HUES6 (cell line): ENCODE data around the gene GLTPD2.
A peak's percentile ranks its signal among the peaks of the same experiment; 100 is the strongest.

Source experiments
- H3K27ac ChIP-seq: 2 replicates; pipeline ENCODE4 v1.7.0; 2013; ENCODE audit warnings: low read depth, mild to moderate bottlenecking, low read length, inconsistent platforms
- H3K27me3 ChIP-seq: 2 replicates; pipeline ENCODE4 v1.6.1; 2013; ENCODE audit warnings: low read length; ENCODE audit not compliant: control insufficient read depth, insufficient read depth
- H3K36me3 ChIP-seq: 2 replicates; pipeline ENCODE4 v1.6.1; 2013; ENCODE audit warnings: low read length; ENCODE audit not compliant: control insufficient read depth, insufficient read depth
- H3K4me1 ChIP-seq: 2 replicates; pipeline ENCODE4 v1.6.1; 2013; ENCODE audit warnings: low read length; ENCODE audit not compliant: control insufficient read depth, insufficient read depth
- H3K4me3 ChIP-seq: 2 replicates; pipeline ENCODE4 v1.5.1; 2013; ENCODE audit warnings: low read depth, low read length
- H3K9ac ChIP-seq: one replicate; pipeline ENCODE4 v1.6.1; 2013; ENCODE audit warnings: mild to moderate bottlenecking, low read length
- H3K9me3 ChIP-seq: 2 replicates; pipeline ENCODE4 v1.6.1; 2013; ENCODE audit warnings: low read depth, low read length; ENCODE audit not compliant: control insufficient read depth, insufficient read depth

Gene GLTPD2

DNA sequence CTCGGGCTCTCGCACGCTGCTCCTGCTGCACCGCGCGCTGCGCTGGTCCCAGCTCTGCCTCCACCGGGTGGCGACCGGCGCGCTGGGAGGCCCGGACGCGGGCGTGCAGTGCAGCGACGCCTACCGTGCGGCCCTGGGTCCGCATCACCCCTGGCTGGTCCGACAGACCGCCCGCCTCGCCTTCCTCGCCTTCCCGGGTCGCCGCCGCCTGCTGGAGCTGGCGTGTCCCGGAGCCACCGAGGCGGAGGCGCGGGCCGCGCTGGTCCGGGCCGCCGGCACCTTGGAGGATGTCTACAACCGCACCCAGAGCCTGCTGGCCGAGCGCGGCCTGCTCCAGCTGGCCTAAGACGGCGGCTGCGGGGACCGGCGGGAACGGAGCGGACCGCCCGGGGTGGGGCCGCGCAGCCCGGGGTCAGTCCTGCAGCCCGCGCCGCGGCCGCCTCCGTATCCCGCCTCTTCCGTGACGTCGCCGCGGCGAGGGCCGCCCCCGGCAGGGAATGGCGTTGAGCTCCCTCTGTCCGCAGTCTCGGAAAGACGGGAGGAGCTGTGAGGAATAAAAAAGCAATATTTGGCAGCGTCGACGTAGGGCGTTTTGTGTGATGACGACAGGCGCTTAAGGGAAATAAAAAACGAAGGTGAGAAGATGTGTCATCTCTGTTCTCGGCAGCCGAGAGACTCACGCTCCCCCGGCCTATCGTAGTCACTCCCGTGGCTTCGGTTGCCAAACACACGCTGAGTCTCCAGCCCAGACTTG lies 1.4 kb downstream of the GLTPD2 start:
- peaks cover 65% of the 10 kb centered on the region for H3K27me3 ChIP-seq
- peak overlapping the region; percentile 81 for H3K9ac ChIP-seq
- peak overlapping the region; percentile 58 for H3K4me3 ChIP-seq
- peaks cover 23% of the 10 kb centered on the region for H3K4me1 ChIP-seq
- no peaks in the 10 kb centered on the region for H3K36me3 ChIP-seq
- no peaks in the 10 kb centered on the region for H3K9me3 ChIP-seq
- no peak overlapping the region for H3K27ac ChIP-seq

DNA sequence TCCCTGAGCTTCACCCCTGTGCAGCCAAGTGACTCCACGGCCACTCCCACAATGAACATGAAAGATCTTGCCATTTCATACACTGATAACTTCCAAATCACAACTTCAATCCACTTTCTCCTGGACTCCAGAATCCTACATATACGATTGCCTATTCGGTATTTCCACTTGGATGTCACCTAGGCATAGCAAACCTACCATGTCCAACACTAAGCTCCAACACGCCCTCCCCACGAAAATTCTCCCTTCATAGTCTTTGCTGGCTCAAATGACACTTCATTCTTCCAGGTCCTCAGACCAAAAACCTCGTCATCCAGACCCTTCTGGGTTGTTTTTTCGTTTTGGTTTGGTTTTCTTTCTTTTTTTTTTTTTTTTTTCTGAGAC lies 1.9 kb downstream of the GLTPD2 start:
- no peaks in the 10 kb centered on the region for H3K9me3 ChIP-seq
- H3K4me1 ChIP-seq, result peaks cover 23% of the 10 kb centered on the region
- H3K36me3 ChIP-seq, result no peaks in the 10 kb centered on the region
- H3K9ac ChIP-seq, result peak overlapping the region; percentile 81
- H3K27ac ChIP-seq, result no peak overlapping the region
- peak overlapping the region; percentile 58 for H3K4me3 ChIP-seq
- H3K27me3 ChIP-seq, result peaks cover 59% of the 10 kb centered on the region

DNA sequence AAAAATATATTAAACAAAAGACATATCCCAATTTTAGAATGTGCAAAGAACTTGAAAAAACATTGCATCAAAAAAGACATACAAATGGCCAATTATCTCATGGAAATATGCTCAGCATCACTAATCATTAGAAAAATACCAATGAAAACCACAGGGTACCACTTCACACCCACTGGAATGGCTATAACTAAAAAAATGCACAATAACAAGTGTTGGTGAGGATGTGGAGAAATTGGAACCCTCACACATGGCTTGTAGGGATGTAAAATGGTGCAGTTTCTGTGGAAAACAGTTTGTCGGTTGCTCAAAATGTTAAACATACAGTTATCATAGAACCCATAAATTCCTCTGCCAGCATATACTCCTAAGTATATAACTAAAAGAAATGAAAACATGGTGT lies 6.4 kb downstream of the GLTPD2 start:
- no peak overlapping the region for H3K27ac ChIP-seq
- H3K9ac ChIP-seq, result no peak overlapping the region
- no peaks in the 10 kb centered on the region for H3K4me1 ChIP-seq
- H3K27me3 ChIP-seq, result peaks cover 16% of the 10 kb centered on the region
- no peaks in the 10 kb centered on the region for H3K9me3 ChIP-seq
- peaks cover 20% of the 10 kb centered on the region for H3K36me3 ChIP-seq
- H3K4me3 ChIP-seq, result no peak overlapping the region

DNA sequence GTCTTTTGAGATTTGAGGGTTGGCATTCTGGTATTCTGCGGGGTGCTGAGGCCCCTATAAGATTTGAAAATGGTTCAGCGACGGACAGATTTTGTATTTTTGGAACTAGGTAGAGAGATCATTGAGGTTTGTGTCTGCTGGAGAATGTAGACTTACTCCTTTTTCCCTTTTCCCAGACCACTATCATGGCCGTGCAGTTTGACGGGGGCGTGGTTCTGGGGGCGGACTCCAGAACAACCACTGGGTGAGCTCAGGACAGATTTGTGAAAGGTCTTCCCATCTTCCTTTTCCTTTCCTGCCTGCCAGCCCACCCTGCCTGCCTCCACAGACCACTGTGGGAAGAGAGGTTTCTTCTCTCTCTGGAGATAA lies 7.8 kb downstream of the GLTPD2 start:
- Histone ChIP-seq H3K9me3 (no peaks in the 10 kb centered on the region), H3K4me1 (no peaks in the 10 kb centered on the region)

DNA sequence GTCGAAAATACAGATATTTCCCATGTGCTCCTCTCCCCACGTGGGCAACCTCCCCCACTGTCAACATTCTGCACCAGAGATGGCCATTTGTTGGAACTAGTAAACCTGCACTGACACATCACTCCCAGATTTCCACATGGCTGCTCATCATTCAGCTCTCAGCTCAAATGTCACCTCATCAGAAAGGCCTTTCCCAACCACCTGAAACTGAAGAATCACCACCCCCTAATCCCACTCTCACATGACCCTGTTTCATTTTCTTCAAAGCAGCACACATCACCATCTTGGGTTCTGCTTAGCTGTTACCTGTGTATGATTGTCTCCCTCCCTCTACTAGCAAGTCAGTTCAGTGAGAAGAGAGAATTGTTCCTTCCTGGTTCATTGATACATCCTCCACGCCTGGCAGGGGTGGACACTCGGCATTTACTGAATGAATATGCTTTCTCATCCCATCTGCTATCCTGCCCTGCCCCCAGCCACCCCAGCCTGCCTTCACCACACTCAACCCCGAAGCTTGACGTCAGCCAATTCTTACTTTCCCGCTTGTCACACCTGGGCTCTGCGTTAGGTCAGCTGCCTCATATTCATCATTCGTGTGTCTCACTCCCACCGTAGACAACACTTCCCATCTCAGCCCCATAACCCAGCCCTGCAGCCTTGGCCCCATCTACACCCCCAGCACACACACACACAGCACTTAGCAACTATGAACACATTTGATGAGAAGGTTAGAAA lies 11.9 kb downstream of the GLTPD2 start:
- no peak overlapping the region for H3K4me3 ChIP-seq
- peaks cover 20% of the 10 kb centered on the region for H3K36me3 ChIP-seq
- no peaks in the 10 kb centered on the region for H3K4me1 ChIP-seq
- H3K9ac ChIP-seq, result no peak overlapping the region
- H3K27ac ChIP-seq, result no peak overlapping the region
- H3K9me3 ChIP-seq, result no peaks in the 10 kb centered on the region
- no peaks in the 10 kb centered on the region for H3K27me3 ChIP-seq

More for the DNA sequence above, 7.8 kb downstream of the GLTPD2 start:
- Histone ChIP-seq H3K27ac (peak overlapping the region; percentile 69), H3K4me3 (peak overlapping the region; percentile 96), H3K36me3 (peaks cover 20% of the 10 kb centered on the region), H3K9ac (peak overlapping the region; percentile 95), H3K27me3 (0 out of 2 replicates have a peak, but pooled peaks cover 3% of the 10 kb centered on the region)

DNA sequence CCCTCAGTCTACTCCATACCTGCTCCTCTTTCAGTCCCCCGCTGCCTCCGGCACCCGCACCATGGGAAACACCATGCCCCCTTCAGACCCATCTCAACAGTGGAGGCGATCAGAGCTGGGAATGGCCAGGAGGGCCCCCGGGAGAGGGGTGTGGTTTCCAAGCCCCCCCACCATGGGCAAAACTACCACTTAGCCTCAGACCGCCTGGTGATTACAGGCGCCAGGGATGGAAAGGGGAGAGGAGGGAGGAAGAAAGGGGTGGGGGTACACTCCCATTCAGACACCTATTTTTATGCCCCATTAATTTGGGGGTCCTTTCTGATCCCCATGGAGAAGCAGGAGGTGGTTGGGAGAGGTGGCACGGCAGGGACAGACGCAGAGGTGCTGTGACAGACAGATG lies 13.5 kb downstream of the GLTPD2 start, which contains the start of gene C17orf114:
C17orf114 (minus strand) TSS at position 101 of the 400 bp plus-strand sequence.
- Histone ChIP-seq H3K27ac (no peak within 1 kb of the TSS), H3K9me3 (no peaks in the 10 kb centered on the region), H3K27me3 (no peaks in the 10 kb centered on the region), H3K36me3 (peaks cover 18% of the 10 kb centered on the region), H3K4me3 (no peak within 1 kb of the TSS), H3K4me1 (no peaks in the 10 kb centered on the region), H3K9ac (no peak within 1 kb of the TSS)

DNA sequence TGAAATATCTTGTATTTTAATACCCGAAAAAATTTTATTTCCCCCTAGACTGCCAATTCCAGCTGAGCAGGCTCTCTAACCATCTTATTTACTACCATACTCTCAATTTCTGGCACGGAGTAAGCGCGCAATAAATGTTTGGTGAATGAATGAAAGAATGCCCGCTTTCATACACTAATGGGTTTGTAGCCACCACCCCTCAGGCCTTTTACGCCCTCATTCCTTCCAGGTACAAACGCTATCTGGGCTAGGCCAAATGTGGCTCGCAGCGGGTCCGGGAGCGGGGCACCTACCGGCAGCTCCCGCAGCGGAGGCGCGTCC lies 17.7 kb downstream of the GLTPD2 start:
- Histone ChIP-seq H3K36me3 (peaks cover 26% of the 10 kb centered on the region), H3K27me3 (no peaks in the 10 kb centered on the region), H3K4me1 (peaks cover 6% of the 10 kb centered on the region; the same call in 1 of the 2 replicates), H3K4me3 (peak overlapping the region; percentile 74), H3K9ac (peak overlapping the region; percentile 72), H3K27ac (no peak overlapping the region), H3K9me3 (no peaks in the 10 kb centered on the region)

DNA sequence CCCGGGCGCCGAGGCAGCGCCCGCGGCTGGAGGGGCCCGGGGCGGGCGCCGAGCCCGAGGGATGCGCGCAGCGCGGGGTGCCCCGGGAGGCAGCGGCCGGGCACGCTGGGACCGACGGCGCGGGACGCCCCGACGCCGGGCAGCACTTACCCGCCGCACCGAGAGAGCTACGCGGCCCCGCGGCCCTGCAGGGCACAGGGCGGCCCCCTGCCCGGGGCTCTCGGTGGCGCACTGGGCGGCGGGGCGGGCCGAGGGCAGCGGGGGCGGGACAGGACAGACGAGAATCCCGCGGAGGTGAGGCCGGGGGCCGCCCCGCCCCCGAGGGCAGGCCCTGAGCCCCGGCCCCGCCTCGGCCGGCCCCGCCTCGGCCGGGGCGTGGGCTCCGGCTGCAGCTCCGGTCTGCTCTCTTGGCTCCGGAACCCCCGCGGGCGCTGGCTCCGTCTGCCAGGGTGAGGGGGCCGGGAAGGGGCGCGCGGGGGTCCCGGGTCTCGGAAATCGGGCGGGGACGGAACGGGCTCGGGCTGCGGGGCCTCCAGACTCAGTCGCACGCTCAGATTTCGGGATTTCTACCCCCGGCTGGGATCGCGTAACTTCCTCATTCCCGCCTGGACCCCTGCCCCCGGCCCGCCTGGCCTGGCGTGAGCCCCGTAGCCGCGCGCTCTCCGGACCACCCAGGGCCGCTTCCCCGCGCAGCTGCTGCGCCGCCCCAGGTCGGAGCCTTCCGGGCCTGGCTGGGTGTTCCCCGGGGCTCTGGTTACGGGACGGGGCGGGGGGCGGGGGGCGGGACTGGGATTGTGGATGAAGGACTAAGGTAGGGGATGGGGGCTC lies 18.2 kb downstream of the GLTPD2 start, which contains the start of gene PLD2:
PLD2 (plus strand) TSS at position 376 of the 828 bp plus-strand sequence. CDS start 621 bp downstream, outside the sequence.
- H3K9me3 ChIP-seq, result no peaks in the 10 kb centered on the region
- peak within 1 kb of the TSS; percentile 74 for H3K9ac ChIP-seq
- peaks cover 6% of the 10 kb centered on the region; the same call in 1 of the 2 replicates for H3K4me1 ChIP-seq
- no peak within 1 kb of the TSS for H3K27ac ChIP-seq
- H3K4me3 ChIP-seq, result peak within 1 kb of the TSS; percentile 74
- peaks cover 29% of the 10 kb centered on the region for H3K36me3 ChIP-seq
- no peaks in the 10 kb centered on the region for H3K27me3 ChIP-seq

DNA sequence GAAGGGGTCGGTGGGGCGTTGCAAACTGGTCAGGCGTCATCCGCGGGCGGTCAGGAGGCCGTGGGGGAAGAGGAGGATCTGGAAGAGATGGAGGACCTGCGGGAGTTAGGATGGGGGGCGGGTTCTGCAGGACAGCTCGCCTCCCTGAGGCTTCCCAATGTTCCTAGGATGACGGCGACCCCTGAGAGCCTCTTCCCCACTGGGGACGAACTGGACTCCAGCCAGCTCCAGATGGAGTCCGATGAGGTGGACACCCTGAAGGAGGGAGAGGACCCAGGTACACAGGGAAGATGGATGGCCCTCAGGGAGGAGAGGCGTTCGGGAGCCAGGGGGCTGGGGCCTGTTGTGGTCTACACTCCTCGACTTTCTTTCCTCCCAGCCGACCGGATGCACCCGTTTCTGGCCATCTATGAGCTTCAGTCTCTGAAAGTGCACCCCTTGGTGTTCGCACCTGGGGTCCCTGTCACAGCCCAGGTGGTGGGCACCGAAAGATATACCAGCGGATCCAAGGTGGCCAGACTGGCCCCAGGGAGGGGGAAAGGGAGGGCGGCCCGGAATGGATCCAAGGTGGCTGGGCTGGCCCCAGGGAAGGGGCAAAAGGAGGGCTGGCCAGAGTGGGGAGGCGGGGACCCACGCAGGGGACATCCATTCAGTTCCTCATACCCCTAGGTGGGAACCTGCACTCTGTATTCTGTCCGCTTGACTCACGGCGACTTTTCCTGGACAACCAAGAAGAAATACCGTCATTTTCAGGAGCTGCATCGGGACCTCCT lies 19.0 kb downstream of the GLTPD2 start:
- peak overlapping the region; percentile 74 for H3K9ac ChIP-seq
- peaks cover 6% of the 10 kb centered on the region; the same call in 1 of the 2 replicates for H3K4me1 ChIP-seq
- peaks cover 29% of the 10 kb centered on the region for H3K36me3 ChIP-seq
- H3K4me3 ChIP-seq, result peak overlapping the region; percentile 74
- H3K9me3 ChIP-seq, result no peaks in the 10 kb centered on the region
- no peaks in the 10 kb centered on the region for H3K27me3 ChIP-seq
- no peak overlapping the region for H3K27ac ChIP-seq

DNA sequence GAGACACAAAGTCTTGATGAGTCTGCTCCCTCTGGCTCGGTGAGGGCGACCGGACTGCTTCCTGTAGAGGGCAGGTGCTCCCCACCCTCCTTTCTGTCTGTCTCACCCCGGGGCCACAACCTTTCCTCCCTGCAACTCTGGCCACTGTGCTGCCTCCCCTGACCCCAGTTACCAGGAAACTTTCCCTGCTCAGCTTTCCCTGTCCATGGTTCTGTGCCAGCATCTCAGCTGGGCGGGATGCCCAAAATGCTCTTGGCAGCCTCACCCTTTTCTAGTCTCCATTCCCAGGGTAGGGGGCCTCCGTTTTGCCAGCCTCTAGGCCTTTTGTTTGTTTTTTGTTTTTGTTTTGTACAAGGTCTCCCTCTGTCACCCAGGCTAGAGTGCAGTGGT lies 19.6 kb downstream of the GLTPD2 start:
- no peak overlapping the region for H3K9ac ChIP-seq
- H3K4me1 ChIP-seq, result peaks cover 6% of the 10 kb centered on the region; the same call in 1 of the 2 replicates
- no peaks in the 10 kb centered on the region for H3K9me3 ChIP-seq
- peaks cover 31% of the 10 kb centered on the region for H3K36me3 ChIP-seq
- no peak overlapping the region for H3K4me3 ChIP-seq
- H3K27me3 ChIP-seq, result no peaks in the 10 kb centered on the region
- H3K27ac ChIP-seq, result no peak overlapping the region
